ENCODE measurements around the gene VILL.

The VILL gene

DNA sequence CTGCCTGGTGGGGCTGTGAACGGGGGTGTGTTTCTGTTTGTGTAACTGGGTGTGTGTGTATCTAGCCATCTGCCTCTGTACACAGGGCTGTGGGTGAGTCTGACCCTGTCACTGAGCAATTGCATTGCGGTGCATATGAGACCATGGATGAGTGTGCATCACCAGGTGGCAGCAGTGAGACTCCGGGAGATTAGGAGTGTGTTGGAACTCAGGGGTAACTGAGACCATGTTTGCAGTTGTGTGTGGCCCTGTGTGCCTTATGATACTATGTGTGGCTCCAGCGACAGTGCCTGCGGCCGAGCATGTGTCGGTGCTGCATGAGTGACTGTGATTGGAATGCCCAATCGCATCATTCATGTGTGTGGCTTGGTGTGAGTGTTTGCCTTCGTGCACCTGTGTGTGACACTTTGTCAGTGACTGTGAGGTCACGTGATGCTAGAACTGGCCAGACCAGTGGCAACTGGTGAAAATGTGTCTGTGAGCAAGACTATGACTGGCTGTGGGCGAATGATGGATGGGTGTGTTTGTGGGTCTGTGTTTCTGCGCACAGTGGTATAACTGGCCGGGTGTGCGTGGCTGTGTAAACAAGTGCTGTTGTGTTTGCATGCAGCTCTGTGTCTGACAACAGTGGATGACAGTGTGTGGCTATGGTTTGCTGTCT is 14.0 kb downstream of the VILL start:
- H3K36me3 ChIP-seq (ENCODE audit: insufficient read depth, low read length), result no peaks in the 10 kb centered on the region
- H3K9ac ChIP-seq (ENCODE audit: low read depth, low read length), result no peak overlapping the region
- no peaks in the 10 kb centered on the region for H3K4me1 ChIP-seq (ENCODE audit: insufficient read depth, low read length)
- H3K9me3 ChIP-seq (ENCODE audit: control insufficient read depth, insufficient read depth, low read length), result no peaks in the 10 kb centered on the region

DNA sequence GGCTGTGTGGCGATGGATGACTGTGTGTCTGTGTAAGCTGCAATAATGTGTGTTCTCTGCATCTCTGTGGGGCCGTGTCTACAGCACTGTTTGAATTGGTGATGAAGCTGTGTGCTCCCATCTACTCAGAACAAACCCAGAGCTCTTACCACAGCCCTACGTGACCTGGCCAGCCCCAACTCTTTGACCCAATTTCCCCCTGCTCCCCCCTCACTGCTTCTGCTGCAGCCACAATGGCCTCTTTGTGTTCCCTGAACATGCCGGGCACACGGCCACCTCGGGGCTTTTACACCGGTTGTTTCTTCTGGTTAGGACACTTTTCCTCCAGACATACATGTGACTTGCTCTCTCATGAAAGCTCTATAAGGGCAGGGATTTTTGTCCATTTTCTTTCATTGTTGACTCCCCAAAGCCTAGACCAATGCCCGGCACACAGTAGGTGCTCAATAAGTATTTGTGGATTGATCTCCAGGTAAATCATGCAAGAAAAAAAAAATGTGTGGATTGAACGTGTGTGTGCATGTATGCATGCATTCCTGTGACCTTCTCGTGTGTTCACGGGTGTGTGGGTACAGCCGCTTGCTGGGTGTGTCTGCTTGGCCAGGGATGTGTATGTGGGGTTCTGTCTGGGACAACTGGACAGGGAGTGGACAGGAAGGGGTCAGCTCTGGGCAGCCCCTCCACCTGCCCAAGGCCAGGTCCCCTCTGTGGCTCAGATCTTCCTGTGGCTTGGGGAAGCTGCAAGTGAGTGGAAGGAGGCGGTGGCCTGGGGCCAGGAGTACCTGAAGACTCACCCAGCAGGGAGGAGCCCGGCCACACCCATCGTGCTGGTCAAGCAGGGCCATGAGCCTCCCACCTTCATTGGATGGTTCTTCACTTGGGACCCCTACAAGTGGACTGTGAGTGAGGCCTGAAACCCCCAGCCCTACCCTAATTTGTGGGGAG is 14.8 kb downstream of the VILL start:
- H3K9me3 ChIP-seq (ENCODE audit: control insufficient read depth, insufficient read depth, low read length), result no peaks in the 10 kb centered on the region
- no peak overlapping the region for H3K9ac ChIP-seq (ENCODE audit: low read depth, low read length)
- no peaks in the 10 kb centered on the region for H3K4me1 ChIP-seq (ENCODE audit: insufficient read depth, low read length)
- H3K36me3 ChIP-seq (ENCODE audit: insufficient read depth, low read length), result no peaks in the 10 kb centered on the region

DNA sequence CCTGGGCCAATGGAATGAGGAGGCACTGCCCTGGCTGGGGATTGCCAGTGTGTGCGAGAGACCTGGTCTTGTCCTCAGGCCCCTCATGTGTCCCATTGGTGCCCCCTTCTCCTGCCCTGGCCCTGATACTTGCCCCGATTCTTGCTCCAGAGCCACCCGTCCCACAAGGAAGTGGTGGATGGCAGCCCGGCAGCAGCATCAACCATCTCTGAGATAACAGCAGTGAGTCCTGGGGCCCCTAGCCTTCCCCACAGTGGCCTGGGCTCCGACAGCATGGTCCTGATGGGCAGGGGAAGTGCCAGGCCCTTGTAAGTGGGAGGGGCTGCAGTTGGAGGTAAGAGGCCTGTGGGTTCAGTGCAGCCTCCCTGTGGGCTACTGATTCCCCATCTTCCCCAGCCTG is 15.4 kb downstream of the VILL start:
- Histone ChIP-seq H3K9ac (ENCODE audit: low read depth, low read length) (no peak overlapping the region), H3K4me1 (ENCODE audit: insufficient read depth, low read length) (no peaks in the 10 kb centered on the region), H3K36me3 (ENCODE audit: insufficient read depth, low read length) (no peaks in the 10 kb centered on the region), H3K9me3 (ENCODE audit: control insufficient read depth, insufficient read depth, low read length) (no peaks in the 10 kb centered on the region)

DNA sequence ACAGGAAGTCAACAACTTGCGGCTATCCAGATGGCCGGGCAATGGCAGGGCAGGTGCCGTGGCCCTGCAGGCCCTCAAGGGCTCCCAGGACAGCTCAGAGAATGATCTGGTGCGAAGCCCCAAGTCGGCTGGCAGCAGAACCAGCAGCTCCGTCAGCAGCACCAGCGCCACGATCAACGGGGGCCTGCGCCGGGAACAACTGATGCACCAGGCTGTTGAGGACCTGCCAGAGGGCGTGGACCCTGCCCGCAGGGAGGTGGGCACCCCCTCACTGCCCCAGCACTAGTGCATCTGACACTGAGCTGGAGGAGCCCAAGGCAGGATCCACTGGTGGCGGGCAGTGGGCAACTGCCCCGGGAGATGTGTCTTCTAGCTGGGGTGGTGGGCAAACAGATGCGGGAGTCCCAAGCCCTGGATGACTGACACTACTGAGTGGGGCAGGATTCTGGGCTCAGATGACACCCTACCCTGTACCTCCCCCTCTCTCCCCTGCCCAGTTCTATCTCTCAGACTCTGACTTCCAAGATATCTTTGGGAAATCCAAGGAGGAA is 15.9 kb downstream of the VILL start:
- Histone ChIP-seq H3K9me3 (ENCODE audit: control insufficient read depth, insufficient read depth, low read length) (no peaks in the 10 kb centered on the region), H3K9ac (ENCODE audit: low read depth, low read length) (no peak overlapping the region), H3K36me3 (ENCODE audit: insufficient read depth, low read length) (no peaks in the 10 kb centered on the region), H3K4me1 (ENCODE audit: insufficient read depth, low read length) (no peaks in the 10 kb centered on the region)

DNA sequence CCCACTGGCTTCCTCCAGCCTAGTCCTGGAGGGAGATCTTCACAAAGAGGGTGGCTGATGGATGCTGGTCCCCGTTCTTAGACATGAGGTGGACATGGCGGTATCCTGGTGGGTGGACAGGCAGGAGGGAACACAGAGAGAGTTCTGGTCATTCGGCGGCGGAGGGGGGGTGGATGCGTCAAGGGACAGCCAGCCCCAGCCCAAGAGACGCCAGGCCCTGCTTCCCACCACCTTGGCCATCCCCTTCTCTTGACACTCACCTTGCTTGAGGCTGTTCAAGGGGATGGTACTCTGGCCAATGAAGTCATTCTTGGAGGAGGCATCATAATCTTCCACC is 17.1 kb downstream of the VILL start:
- no peaks in the 10 kb centered on the region for H3K9me3 ChIP-seq (ENCODE audit: control insufficient read depth, insufficient read depth, low read length)
- no peaks in the 10 kb centered on the region for H3K36me3 ChIP-seq (ENCODE audit: insufficient read depth, low read length)
- H3K4me1 ChIP-seq (ENCODE audit: insufficient read depth, low read length), result no peaks in the 10 kb centered on the region
- no peak overlapping the region for H3K9ac ChIP-seq (ENCODE audit: low read depth, low read length)

DNA sequence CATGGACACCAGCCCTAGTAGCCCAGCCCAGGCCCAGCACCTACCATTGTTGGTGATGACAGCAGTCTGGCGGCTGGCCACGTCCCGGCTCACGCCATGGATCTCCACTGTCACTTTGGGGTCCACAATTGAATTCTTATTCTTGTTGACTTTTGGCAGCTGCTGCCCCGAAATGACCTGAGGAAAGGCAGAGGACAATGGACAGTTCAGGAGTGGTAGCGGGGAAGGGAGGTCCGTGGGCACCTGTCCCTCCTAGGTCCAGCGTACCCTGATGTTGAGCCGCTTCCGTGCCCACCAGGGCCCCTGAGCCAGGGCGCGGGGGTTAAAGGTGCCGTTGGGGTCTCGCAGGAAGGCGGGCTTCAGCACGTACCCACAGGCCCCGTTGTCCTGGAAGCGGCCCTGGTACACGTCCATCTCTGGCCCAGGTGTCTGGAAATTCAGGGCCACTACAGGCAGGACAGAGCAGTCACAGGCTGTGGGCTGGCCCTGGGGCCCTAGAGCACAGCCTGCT is 17.7 kb downstream of the VILL start:
- no peaks in the 10 kb centered on the region for H3K9me3 ChIP-seq (ENCODE audit: control insufficient read depth, insufficient read depth, low read length)
- H3K4me1 ChIP-seq (ENCODE audit: insufficient read depth, low read length), result no peaks in the 10 kb centered on the region
- no peak overlapping the region for H3K9ac ChIP-seq (ENCODE audit: low read depth, low read length)
- H3K36me3 ChIP-seq (ENCODE audit: insufficient read depth, low read length), result no peaks in the 10 kb centered on the region

DNA sequence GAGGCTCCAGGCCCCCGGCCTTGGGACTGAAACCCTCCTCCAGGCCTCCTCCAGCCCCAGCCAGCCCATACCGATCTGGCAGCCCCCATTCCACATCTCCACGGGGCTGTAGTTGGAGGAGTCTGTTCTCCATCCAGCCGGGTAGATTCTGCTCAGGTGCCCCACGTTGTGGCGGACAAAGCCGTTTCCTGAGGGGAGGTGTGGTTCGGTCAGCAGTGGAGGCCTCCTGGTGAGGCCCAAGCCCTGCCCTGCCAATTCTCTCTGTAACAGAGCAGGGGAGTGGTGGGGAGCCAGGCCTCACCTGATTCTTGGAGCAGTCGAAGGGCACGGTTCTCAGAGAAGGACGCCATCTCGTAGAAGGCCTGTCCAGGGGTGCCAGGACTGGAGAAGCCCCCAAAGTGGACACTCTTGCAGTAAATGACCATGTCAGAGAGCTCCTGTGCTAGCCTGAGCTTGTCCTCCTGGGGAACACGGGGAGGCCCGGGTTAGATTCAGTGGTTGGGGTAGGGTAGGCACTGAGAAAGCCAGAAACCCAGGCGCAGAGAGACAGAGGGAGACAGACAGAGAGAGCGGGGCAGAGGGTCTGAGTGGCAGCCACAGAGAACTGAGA is 18.5 kb downstream of the VILL start:
- H3K36me3 ChIP-seq (ENCODE audit: insufficient read depth, low read length), result no peaks in the 10 kb centered on the region
- no peaks in the 10 kb centered on the region for H3K9me3 ChIP-seq (ENCODE audit: control insufficient read depth, insufficient read depth, low read length)
- no peak overlapping the region for H3K9ac ChIP-seq (ENCODE audit: low read depth, low read length)

DNA sequence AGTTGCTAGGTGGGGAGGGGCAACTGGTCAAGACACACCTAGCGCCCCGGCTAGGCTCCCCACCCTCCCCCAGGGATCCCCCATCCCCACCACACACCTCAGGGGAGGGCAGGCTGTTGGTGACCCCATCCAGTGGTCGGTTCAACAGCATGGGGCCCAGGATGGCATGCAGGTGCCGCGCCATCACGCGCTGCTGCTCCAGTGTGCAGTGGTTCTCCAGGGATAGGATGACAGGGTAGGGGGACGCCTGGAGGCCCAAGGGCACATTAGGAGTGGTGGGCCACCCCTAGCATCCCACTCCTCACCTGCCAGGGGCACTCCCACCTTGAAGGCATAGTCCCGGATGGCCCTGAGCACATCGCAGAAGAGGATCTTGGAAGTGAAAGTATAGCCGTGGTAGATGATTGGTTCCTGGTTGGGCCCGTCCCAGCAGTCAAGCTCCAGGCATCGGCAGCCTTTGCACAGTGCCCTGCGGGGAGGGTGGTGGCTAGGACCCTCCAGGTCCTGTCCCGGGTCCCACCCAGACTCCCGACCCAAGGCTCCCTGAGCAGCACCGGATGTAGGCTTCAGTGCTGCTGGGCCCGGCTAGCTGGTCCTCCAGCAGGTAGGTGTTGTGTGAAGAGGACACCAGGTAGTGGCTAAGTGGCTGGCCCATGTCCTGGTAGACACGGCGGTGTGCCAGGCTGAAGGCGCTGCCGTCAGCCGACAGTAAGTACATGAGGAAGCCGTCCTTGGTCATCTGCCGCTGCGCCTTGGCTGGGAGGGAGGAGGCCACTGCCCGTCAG is 19.4 kb downstream of the VILL start:
- H3K9me3 ChIP-seq (ENCODE audit: control insufficient read depth, insufficient read depth, low read length), result no peaks in the 10 kb centered on the region
- H3K4me1 ChIP-seq (ENCODE audit: insufficient read depth, low read length), result no peaks in the 10 kb centered on the region
- no peak overlapping the region for H3K9ac ChIP-seq (ENCODE audit: low read depth, low read length)
- no peaks in the 10 kb centered on the region for H3K36me3 ChIP-seq (ENCODE audit: insufficient read depth, low read length)

More for the DNA sequence above, 18.5 kb downstream of the VILL start:
- H3K4me1 ChIP-seq (ENCODE audit: insufficient read depth, low read length), result no peaks in the 10 kb centered on the region

DNA sequence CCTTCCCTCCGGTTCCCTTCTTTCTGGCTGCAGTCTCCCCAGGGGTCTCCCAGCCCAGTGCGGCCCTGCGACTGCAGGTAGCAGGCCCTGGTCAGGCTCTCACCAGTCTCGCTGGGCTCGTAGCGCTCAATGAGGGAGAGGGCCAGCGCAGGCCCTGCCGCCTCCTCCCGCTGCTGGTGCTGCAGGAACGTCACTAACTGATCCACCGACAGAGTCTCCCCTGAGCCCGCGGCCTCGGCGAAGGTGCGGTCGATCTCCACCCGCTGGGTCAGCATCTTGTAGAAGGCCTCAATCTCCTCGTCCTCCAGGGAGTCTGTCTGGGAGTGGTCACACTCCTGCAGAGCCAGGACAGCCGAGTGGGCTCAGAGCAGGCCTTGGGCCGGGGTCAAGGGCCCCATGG is 20.5 kb downstream of the VILL start:
- H3K9ac ChIP-seq (ENCODE audit: low read depth, low read length), result no peak overlapping the region
- H3K36me3 ChIP-seq (ENCODE audit: insufficient read depth, low read length), result no peaks in the 10 kb centered on the region
- H3K4me1 ChIP-seq (ENCODE audit: insufficient read depth, low read length), result no peaks in the 10 kb centered on the region
- H3K9me3 ChIP-seq (ENCODE audit: control insufficient read depth, insufficient read depth, low read length), result no peaks in the 10 kb centered on the region

DNA sequence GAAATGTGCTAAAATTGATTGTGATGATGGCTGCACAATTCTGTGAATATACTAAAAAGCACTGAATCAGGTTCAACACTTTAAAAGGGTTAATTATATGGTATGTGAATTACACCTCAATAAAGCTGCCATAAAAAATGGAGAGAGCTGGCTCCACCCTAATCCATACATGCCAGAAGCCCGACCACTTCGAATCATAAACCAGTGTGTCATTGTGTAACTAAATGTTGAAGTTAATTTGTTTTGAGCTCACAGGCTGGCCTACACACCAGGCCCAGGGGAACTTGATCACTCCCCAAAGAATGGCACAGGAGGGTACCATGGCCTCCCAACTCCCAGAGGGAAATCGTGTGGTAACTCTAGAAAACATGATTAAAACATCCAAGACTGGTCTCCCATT is 24.9 kb downstream of the VILL start:
- Histone ChIP-seq H3K36me3 (ENCODE audit: insufficient read depth, low read length) (no peaks in the 10 kb centered on the region), H3K4me1 (ENCODE audit: insufficient read depth, low read length) (no peaks in the 10 kb centered on the region), H3K9ac (ENCODE audit: low read depth, low read length) (no peak overlapping the region), H3K9me3 (ENCODE audit: control insufficient read depth, insufficient read depth, low read length) (no peaks in the 10 kb centered on the region)

DNA sequence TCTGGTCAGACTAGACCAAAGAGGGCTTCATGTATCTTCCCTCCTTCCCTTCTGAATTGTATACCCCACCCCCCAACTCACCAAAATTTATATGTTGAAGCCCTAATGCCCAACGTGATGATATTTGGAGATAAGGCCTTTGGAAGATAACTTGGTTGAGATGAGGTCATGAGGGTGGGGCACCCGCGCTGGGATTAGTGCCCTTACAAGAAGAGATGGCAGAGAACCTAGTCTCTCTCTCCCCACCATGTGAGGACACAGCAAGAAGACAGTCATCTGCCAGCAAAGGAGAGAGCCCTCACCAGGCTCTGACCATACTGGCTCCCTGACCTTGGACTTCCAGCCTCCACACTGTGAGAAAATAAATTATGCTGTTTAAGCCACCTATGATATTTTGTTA is 25.4 kb downstream of the VILL start:
- Histone ChIP-seq H3K9me3 (ENCODE audit: control insufficient read depth, insufficient read depth, low read length) (no peaks in the 10 kb centered on the region), H3K36me3 (ENCODE audit: insufficient read depth, low read length) (no peaks in the 10 kb centered on the region), H3K9ac (ENCODE audit: low read depth, low read length) (no peak overlapping the region), H3K4me1 (ENCODE audit: insufficient read depth, low read length) (no peaks in the 10 kb centered on the region)

DNA sequence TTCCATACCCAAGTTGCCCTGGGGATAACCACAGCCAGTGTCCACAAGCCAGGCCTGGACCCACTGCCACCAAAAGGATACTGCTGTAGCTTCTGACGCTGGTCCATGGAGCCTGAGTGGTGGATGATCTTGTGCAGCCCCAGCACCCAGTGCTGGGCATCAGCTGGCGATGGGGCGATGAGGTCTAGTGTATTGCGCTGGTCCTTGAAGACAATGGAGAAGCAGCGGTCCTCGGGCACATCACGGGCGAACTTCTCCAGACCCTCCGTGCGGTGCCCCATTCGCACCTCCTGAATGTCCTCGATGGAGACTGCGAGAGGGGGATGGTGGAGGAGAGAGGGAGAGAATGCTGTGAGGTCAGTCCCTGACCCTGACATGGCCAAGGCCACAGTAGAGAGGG is 25.8 kb downstream of the VILL start:
- Histone ChIP-seq H3K9me3 (ENCODE audit: control insufficient read depth, insufficient read depth, low read length) (no peaks in the 10 kb centered on the region), H3K36me3 (ENCODE audit: insufficient read depth, low read length) (no peaks in the 10 kb centered on the region), H3K4me1 (ENCODE audit: insufficient read depth, low read length) (no peaks in the 10 kb centered on the region), H3K9ac (ENCODE audit: low read depth, low read length) (no peak overlapping the region)

DNA sequence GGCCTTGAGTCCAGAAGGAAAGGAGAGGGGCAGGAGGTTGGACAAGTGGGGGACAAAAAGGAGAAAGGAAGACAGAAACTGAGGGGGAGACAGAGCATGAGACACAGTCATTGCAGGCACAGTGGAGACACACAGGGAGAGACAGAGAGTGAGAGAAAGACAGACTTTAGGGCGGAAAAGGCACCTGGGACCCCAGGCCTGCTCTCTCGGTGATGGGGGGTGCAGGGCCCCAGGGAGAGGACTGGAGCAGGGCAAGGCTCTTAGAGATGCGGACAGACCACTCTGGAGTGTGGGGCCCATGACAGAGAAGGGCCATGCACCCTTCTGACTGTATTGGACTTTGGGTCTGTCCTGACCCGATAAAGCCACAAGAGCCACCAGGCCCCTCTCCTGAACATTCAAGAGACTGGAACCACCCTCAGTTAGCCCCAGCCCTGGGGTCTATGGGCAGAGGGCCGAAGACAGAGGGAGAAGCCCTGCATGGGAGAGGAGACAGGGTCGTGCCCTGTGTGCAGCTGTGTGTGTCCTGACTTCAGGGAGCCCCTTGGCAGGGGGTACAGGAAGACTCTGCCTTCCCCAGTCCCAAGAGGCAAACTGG is 26.4 kb downstream of the VILL start:
- Histone ChIP-seq H3K36me3 (ENCODE audit: insufficient read depth, low read length) (no peaks in the 10 kb centered on the region), H3K9ac (ENCODE audit: low read depth, low read length) (no peak overlapping the region), H3K9me3 (ENCODE audit: control insufficient read depth, insufficient read depth, low read length) (no peaks in the 10 kb centered on the region), H3K4me1 (ENCODE audit: insufficient read depth, low read length) (no peaks in the 10 kb centered on the region)

Data from ES-I3 (cell line).